ENCODE data around the gene AKT3.

DNA sequence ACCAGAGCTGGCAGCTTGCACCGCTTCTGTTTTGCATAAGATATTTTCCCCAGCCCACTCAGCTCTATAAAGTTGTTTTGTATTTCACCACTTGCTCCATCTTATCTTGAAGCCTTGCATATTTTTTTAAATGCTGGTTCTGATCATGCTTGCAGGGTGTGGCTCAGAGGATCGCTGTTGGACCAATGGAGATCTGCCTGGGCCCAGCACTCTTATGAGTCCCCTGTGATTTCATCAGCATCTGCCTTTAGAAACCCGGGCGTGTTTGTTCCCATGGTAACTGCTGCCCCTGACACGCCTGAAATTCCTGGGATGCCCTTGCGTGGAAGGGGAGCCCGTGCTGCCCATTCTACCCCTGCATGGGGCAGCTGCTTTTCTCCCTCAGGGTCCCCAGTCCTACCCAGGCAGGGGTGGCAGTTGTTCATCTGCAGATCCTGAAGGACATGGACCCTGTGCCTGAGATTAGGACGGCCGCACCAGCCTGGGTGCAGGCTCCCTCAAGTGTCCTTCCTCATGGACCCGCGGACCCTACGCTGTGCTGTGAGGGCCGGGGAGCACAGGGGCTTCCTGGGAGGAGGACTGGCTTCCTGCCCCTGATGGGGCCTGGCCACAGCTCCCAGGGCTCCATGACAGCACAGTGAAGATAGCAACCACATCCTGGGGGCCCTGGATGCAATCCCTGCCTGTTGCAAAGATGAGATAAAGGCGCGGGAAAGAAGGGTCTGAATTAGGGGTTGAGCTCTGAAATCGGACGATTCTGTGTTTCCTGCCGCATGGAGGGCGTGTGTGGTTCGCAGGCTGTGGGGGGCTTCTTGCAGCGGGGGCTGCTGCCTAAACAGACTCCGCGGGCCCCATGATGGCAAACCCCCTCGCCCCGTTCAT is 367.7 kb downstream of the AKT3 start:
- TF ChIP-seq CTCF (IDR thresholded peaks at IDR 0.05; ENCODE audit: low read length) (no peak), EZH2phosphoT487 (IDR thresholded peaks at IDR 0.05; ENCODE audit: low read length) (no peak)

All from MM.1S (cell line).